NCI-H128 (cell line): ENCODE results near the gene TNFRSF13B.
"Not testable (repeated sequence)": the region's sequence is repeated elsewhere in the genome, so short reads cannot be mapped to it uniquely, and the experiment has no call there.

Experiments used
- DNase-seq: peaks from one replicate; lab custom pipeline; 2025; ENCODE audit not compliant: unreplicated experiment; lab: John Stamatoyannopoulos, UW

Gene TNFRSF13B

DNA sequence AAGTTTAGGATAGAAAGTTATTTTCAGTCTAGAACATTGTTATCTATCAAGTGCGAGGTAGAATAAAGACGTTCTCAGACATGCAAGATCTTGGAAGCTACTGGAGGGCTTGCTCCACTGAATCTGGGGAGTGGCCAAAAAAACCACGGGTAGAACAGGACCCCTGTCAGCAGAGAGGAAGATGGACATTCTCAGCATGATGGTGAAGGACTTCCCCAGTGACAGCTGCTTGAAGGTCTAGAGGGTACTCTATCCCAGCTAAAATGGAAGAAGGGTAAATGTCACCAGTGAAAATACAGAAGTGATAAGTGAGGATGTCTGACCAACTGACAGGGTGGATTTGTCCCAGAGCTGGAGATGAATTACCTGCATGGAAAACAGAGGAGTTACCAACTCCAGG lies 10.1 kb downstream of the TNFRSF13B start:
- DNase-seq: no peak

DNA sequence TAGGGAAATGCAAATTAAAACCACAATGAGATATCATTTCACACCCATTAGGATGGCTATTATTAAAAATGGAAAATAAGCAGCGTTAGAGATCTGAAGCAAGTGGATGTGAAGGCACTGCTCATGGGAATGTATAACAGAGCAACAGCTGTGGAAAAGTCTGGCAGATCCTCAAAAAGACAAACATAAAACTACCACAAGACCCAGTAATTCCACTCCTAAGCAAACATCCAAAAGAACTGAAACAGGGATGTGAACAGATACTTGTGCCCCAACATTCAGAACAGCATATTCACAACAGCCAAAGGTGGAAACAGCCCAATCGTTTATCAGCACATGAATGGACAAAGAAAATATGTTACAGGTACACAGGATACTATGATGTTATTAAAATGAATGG lies 10.9 kb downstream of the TNFRSF13B start:
- DNase-seq: not testable (repeated sequence)

DNA sequence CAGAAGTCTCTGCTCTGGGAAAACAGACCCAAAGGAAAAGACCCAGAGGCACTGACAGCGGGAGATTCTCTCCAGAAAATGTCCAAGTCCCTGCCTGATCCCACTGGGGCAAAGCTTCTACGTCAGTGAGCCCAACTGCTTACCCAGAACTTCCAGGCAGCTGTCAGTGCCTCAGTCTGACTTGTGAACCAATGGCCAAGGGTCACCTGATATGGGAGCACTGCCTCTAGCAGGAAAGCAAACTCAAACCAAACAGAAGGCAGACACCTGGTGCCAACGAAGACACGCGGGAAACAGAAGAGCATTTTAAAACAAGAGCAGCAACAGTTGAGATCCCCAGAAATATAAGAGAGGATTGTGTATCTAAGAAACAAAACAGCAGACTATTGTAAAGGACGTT lies 16.9 kb downstream of the TNFRSF13B start:
- not testable (repeated sequence) for DNase-seq

DNA sequence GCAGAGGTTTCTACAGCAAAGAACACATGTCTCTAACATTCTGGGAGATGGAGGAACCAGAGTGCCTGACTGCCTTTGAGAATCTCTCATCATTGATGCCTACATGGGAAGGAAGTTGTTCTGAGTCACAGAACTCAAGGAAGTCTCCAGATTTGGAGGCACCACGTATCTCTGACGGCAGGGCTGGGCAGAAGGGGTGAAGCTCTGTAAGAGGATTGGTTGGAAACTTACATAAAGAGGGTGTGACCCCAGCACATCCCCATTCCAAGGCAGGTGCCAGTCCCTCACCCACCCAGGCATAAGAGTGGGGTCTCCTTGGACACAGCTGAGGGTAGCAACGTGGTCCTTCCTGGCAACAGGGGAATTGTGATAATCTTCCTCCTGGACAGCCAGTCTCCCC lies 17.4 kb downstream of the TNFRSF13B start:
- DNase-seq: no peak

- no peak for DNase-seq
Observed at GRCh38 chr17:16953841-16954240, 18.1 kb downstream of the TNFRSF13B start.

DNA sequence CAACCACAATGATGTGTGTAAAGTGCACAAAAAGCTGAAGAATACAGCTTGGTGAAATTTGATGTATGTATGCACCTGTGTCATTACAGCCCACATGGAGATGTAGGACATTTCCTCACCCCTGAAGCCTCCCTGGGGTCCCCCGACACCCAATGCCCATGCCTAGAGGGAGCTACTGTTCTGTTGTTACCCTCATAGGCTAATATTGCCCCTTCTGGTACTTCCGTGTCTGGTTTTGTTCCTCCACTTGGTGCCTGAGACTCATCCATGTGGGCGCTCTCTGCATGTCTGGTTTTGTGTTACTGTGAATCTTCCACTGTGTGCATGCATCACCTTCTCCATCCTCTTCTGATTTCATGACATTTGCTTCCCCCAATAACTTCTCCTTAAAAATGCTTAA lies 18.6 kb downstream of the TNFRSF13B start:
- no peak for DNase-seq

- no peak for DNase-seq
Observed at GRCh38 chr17:16952401-16952800, 19.5 kb downstream of the TNFRSF13B start.

DNA sequence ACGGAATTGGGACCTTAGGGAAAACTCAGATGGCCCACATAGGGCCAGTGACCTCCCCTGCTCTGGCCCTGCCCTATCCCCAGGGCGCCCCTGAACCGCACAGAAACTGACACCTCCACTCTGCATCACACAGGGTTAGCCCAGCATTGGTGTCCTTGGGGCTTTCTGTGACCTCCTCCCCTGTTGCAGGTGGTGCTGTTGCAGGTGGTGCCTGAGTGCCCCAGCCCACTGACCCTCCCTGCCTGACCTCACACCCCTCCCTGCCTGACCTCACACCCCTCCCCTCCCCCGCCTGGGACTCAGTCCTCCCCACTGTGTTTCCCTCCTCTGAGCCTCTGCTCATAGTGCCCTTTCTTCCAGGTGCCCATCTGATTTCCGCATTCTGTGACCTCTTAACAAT lies 21.4 kb downstream of the TNFRSF13B start:
- no peak for DNase-seq

DNA sequence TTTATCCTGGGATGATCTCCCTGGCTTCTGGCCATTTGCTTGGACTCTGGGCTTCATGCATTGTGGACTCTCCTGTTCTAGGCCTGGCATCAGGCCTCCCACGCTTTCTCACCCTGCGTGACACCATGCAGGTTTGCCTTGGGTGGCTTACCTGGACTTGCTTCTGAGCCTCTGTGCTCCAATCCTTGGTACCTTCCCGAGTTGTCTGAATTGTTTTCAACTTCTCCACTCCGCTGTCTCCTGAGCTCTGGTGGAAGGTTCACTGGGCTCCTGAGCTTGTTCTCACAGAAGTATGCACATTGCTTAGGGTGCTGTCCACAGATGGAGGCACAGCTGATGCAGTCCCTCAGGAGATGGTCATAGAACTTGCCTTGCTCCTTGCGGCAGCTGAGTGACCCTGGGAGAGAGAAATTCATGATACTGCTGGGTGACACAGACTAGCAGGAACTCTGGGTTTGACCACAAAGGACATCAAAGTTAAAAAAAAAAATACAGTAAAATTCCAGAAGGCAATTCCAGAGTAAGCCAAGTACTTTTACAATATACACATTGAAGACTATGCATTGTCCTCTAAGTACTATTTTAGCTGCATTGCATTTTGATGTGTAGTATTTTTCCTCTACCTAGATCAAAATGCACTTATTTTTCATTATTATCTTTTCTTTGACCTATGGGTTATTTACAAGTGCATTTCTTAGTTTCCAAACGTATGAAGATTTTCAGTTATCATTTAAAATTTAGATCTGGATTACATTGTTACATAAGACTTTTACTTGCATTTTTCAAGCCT lies 23.1 kb downstream of the TNFRSF13B start:
- DNase-seq: no peak

DNA sequence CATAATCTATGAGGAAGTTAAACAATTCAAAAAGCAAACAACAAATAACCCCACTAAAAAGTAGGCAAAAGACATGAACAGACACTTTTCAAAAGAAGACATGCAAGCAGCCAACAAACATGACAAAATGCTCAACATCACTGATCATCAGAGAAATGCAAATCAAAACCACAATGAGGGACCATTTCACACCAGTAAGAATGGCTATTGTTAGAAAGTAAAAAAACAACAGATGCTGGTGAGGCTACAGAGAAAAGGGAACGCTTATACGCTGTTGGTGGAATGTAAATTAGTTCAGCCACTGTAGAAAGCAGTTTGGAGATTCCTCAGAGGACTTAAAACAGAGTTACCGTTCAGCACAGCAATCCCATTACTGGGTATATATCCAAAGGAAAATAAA lies 24.4 kb downstream of the TNFRSF13B start:
- DNase-seq: no peak

- no peak for DNase-seq
Observed at GRCh38 chr17:16945663-16946218, 26.2 kb downstream of the TNFRSF13B start.

DNA sequence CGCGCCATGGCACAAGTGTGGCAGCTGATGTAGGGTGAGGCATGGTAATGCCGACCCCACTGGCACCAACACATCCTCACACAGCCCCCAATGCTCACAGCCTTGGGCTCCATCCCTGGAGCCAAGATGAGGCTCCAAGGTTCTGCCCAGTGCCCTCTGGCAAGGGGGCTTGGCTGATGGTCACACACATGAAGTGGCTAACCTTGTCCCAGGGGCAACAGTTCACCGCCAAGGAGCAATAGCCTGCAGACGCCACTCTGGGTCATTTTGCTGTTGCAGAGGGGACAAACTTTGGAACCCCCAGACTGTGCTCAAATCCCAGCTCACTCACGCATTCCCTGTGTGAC lies 26.8 kb downstream of the TNFRSF13B start:
- no peak for DNase-seq

- no peak for DNase-seq
Observed at GRCh38 chr17:16944334-16945135, 27.4 kb downstream of the TNFRSF13B start.

DNA sequence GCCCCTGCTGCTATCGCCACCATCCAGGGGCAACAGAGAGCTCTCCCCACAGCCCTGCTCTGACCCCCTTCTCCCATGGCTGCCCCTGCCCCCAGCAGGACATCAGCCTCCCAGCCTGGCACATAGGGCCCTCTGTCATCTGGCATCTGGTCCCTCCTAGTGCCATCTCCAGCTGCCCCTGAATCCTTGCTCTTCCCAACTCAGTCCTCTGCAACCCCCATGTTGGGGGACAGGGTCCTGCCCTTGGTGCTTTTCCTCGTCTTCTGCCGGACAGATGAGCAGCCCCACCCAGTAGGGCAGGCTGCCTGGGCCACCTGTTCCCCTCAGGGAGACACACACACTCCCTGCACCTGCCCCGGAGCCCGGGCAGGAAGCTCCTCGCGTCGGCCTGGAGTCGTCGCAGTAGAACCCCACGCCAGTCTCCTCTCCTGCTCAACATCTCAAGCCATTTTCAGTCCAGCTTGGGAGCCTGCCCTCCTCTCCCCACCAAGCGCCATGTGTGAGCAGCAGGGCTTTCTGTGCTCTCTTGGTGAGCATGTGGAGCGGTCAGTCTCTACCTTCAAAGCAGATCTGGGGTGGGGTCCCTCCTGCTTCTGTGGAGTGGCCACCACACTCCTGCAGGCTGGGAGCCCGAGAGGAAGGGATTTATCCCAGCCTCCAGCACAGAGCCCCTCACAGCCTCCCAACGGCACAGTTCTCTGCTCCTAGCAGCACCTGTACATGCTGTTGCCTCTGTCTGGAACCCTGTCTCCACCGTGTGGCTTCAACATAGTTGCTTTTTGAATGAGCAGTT lies 28.2 kb downstream of the TNFRSF13B start:
- DNase-seq: no peak

- no peak for DNase-seq
Observed at GRCh38 chr17:16943032-16943352, 28.9 kb downstream of the TNFRSF13B start.

DNA sequence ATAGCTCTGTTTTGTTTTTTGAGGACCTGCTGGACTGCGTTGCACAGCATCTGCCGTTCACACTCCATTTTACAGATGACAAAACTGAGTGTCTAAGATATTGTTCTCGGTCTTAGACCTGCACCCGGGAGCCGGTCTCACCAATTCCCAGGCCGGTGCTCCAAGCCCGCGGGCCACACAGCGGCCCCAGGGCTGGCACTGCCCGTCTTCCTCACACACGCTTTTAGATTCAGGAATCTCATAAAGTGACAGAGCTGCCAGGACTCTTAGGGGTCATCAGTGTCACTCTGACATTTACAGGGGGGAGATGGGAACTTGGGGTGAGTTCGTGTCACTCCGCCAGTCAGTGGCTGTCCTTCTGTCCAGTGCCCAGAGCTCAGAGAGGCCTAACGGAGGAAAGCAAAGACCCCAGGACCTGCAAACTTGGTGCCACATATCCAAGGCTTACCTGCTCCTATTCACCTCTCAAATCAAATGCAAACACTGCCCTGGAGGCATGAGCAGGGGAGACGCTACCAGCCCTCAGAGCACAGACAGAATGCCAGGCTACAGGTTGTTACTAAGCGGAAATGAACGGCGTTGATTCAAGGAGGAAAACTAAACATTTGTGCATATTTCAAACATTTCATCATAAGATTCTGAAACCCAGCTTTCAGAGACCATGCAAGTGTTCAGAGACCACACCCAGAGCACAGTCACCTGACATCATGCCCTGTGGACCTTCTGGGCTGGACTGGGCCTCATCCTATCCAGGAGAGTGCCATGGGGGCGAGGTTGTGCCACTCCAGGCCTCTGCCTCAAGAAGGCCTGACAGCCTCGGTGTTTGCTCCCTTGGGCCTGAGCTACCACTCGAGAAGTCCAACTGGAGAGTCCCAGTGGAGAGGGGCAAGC lies 29.5 kb downstream of the TNFRSF13B start:
- no peak for DNase-seq

- DNase-seq: no peak
Observed at GRCh38 chr17:16941072-16942036, 30.6 kb downstream of the TNFRSF13B start.

GRCh38 chr17:16940116-16940881 lies 31.6 kb downstream of the TNFRSF13B start:
- no peak for DNase-seq
